ENCODE measurements around the gene ST3GAL4. TPM values are rescaled to one million over a fixed set of nuclear protein-coding genes. Genes with fewer than 3 reads are reported as not detected.

ST3GAL4 gene
- total and polyA plus RNA-seq, 9 of the 15 experiments (the other 6 are each of a cell fraction or from before 2014, with no cell fraction given), result 0.27 to 22.9 (median 10.5) TPM

GRCh38 chr11:126456089-126456488 lies 100.6 kb downstream of the ST3GAL4 start:
- Histone ChIP-seq H3K36me3 (ENCODE audit: control insufficient read depth, insufficient read depth, low read length) (no peaks in the 10 kb centered on the region), H4K20me1 (replicated peaks; ENCODE audit: control insufficient read depth, insufficient read depth, low read length) (0 out of 2 replicates have a peak, but pooled peaks cover 6% of the 10 kb centered on the region), H3K9me1 (ENCODE audit: control insufficient read depth, insufficient read depth, low read length) (no peaks in the 10 kb centered on the region), H3K9ac (ENCODE audit: insufficient read depth in 1 of 2, low read depth in 2 of 2, low read length in 2 of 2) (no peak overlapping the region), H2AFZ (ENCODE audit: low read depth, low read length) (no peak overlapping the region), H3K27me3 (ENCODE audit: control insufficient read depth in 2 of 2, insufficient read depth in 2 of 2, low read length in 2 of 2) (peaks cover 18 to 69% of the 10 kb centered on the region in 2 experiments; a peak in 4 of 5 replicates), H3K4me2 (ENCODE audit: insufficient read depth, low read length) (no peak overlapping the region), H3K9me3 (replicated peaks; ENCODE audit: control insufficient read depth, insufficient read depth, low read depth, low read length) (peaks cover 3% of the 10 kb centered on the region; the same call in 1 of the 2 replicates), H3K4me1 (replicated peaks in 1 of 2; ENCODE audit: control insufficient read depth in 2 of 2, insufficient read depth in 2 of 2, low read length in 2 of 2) (no peaks in the 10 kb centered on the region; a peak in 1 of 5 replicates), H3K4me3 (no peak overlapping the region), H3K79me2 (ENCODE audit: control insufficient read depth, insufficient read depth, low read length) (no peaks in the 10 kb centered on the region), H3K27ac (ENCODE audit: extremely low read depth, low read depth, low read length) (no peak overlapping the region)
- 2% methylated on average over 12 of the region's 15 CpGs for WGBS (ENCODE audit: insufficient coverage, low coverage, missing lambda C conversion rate)
- BruUV-seq (replicated peaks), result no TSS peak
- ChIA-PET CTCF (ENCODE audit: low intra/inter-chr PET ratio) (no interaction called here), POLR2A (no interaction called here)
- intact Hi-C loops (cut with micrococcal nuclease), result no loop called here
- TF ChIP-seq C11orf30 (IDR thresholded peaks at IDR 0.05; ENCODE audit: low read depth) (no peak), RBM15 (IDR thresholded peaks at IDR 0.05; ENCODE audit: insufficient read depth, low read length) (no peak), ILF3 (IDR thresholded peaks at IDR 0.05; ENCODE audit: borderline replicate concordance) (no peak), GABPB1 (CRISPR knock-in tag; IDR thresholded peaks at IDR 0.05) (no peak), ELF2 (CRISPR knock-in tag; IDR thresholded peaks at IDR 0.05) (no peak), ETS2 (tag; IDR thresholded peaks at IDR 0.05; ENCODE audit: borderline replicate concordance, poor library complexity, severe bottlenecking) (no peak), KLF10 (CRISPR knock-in tag; IDR thresholded peaks at IDR 0.05) (no peak)
- ATAC-seq (no peak; the same call in 2 of the 3 replicates), DNase-seq (ENCODE audit: extremely low read depth in 1 of 4, low spot score in 3 of 4) (no peak), FAIRE-seq (no peak)
- in situ Hi-C loops (cut with MboI), result no loop called here

Data from K562 (cell line).